Myometrial cell (primary cell): Measurements from ENCODE around the gene OR7G1. TPM values are rescaled to one million over a fixed set of nuclear protein-coding genes. Genes with fewer than 3 reads are reported as not detected.

ENCODE experiments used
- total RNA-seq: library from RNA; depleted of rRNA; stranded (reverse); fragments of >200 nt; gene quantifications from 2 replicates; pipeline ENCODE4 v1.2.3, GENCODE V29; 2015

Gene OR7G1, protein sequence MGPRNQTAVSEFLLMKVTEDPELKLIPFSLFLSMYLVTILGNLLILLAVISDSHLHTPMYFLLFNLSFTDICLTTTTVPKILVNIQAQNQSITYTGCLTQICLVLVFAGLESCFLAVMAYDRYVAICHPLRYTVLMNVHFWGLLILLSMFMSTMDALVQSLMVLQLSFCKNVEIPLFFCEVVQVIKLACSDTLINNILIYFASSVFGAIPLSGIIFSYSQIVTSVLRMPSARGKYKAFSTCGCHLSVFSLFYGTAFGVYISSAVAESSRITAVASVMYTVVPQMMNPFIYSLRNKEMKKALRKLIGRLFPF
- total RNA-seq, result not detected in 2 replicates

DNA sequence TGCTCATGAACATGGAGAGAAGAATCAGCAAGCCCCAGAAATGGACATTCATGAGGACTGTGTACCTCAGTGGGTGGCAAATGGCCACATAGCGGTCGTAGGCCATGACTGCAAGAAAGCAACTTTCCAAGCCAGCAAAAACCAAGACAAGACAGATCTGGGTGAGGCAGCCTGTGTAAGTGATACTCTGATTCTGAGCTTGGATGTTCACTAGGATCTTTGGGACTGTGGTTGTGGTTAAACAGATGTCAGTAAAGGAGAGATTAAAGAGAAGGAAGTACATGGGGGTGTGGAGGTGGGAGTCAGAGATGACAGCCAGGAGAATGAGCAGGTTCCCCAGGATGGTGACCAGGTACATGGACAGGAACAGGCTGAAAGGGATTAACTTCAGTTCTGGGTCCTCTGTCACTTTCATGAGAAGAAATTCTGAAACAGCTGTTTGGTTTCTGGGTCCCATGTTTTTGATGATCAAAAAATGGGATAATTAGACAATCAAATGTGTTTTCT, at the start of gene OR7G1:
Gene OR7G1 (minus strand): TSS at position 457 of the 507 bp plus-strand sequence. CDS start 0 bp downstream, at position 457.

DNA sequence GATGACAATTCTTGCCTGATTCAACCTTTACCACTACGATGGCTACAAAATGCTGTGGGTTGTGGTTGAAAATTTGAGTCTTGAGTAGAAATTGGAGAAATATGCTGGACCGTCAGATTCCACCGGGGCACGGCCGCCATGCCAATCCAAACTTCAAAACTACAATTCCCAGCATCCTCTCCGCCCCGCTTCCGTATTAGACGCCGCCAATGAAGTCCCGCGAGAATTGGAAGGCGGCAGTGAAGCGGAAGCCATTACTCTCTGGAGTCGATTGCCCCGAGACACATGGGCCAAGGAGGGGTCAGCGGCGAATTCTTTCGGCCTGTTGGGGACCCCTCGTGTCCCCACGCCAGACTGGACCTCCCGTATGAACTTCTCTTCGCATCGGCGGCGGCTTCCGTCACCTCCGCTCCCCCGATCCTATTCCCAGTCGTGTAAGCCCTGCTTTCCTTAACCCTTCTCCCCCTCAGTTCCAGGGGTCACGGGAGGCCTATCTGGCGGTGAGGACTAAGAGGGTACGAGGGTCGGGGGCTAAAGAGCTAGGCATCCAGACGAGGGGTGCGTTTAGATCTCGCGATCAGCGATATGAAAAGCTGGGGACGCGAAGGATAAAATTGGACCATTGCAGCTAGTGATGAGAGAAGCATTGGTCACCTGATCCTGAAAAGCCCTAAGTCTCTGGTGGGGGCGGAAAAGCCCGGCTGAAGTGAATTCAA, 24.8 kb upstream of the OR7G1 start, which contains the start of gene ZNF317:
Gene ZNF317 (plus strand): TSS at position 239 of the 716 bp plus-strand sequence. CDS start 15,620 bp downstream, outside the sequence.

DNA sequence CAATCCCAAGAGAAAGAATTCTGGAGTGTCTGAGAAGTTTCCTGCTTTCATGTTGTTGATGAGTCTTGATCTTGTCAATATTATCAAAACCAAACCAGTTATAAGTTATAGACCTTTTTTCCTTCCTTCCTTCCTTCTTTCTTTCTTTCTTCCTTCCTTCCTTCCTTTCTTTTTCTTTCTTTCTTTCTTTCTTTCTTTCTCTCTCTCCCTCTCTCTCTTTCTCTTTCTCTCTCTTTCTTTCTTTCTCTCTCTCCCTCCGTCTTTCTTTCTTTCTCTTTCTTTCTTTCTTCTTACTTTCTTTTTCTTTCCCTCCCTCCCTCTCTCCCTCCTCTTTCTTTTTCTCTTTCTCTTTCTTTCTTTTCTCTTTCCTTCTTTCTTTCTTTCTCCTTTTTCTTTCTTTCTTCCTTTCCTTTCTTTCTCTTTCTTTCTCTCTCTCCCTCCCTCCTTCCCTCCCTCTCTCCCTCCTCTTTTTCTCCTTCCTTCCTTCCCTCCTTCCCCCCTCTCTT, 11.4 kb upstream of the OR7G1 start, which contains the start of gene OR7G3:
Gene OR7G3 (minus strand): TSS at position 51 of the 506 bp plus-strand sequence. CDS start 0 bp downstream, at position 51.

DNA sequence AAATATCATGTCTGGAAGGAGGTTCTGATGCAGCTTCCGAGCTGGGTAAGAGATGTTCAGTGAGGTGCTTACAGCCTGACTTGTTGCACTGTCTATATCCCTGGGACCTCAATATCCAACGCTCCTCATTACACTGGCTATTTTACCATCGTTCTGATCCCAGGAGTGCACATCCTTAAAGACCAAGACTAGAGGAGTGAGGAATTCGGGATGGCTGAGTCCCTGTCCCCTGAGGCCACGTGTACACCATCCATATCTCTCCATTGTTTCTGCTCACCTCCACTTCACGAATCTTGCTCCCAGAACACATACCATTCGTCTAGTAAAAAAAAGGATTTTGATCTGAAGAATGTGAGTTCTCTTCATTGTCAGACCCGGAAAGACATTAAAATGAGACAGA, 8.2 kb downstream of the OR7G1 start, which contains the start of gene OR7G2:
Gene OR7G2 (minus strand): TSS at position 101 of the 400 bp plus-strand sequence. CDS start 4,232 bp downstream, outside the sequence.

DNA sequence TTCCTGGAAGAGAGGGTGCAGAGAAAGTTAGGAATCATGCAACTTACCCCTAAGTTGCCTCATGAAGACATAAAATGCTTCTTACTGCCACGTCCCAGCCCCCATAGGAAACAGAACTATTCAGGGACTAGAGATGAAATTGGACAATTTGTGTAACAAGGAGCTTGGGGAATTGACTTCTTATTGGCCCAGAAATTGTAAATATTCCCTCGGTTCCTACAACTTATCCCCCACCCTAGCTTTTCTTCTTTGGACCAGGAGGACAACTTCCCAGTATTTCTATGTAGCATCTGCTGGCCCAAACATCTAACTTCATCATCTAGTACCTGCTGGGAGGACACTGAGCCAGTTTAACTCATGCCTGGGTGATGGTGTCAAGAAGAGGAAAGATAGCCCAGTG, 28.8 kb downstream of the OR7G1 start, which contains the start of gene OR1M1:
Gene OR1M1 (plus strand): TSS at position 301 of the 400 bp plus-strand sequence. CDS start 6,184 bp downstream, outside the sequence.

Other genes with a start within 250 kb of the OR7G1 start
- gene MUC16, start 105.4 kb downstream of the OR7G1 start, total RNA-seq, result not detected in 2 replicates
- not detected in 2 replicates for gene OR1M1, start 28.7 kb downstream of the OR7G1 start, total RNA-seq
- not detected in 2 replicates for gene OR7G2, start 8.3 kb downstream of the OR7G1 start, total RNA-seq
- not detected in 2 replicates for gene OR7G3, start 11.2 kb upstream of the OR7G1 start, total RNA-seq
- 9.5 and 10.6 TPM in 2 replicates for gene ZNF317, start 24.6 kb upstream of the OR7G1 start, total RNA-seq
- not detected in 2 replicates for gene OR7D2, start 63.2 kb upstream of the OR7G1 start, total RNA-seq
- gene OR7D4, start 103.8 kb upstream of the OR7G1 start, total RNA-seq, result not detected in 2 replicates
- not detected in 2 replicates for gene OR7E24, start 135.2 kb upstream of the OR7G1 start, total RNA-seq
- gene ZNF699, start 194.1 kb upstream of the OR7G1 start, total RNA-seq, result 10.8 and 32.9 TPM in 2 replicates
- 3.2 and 6.6 TPM in 2 replicates for gene ZNF559, start 208.4 kb upstream of the OR7G1 start, total RNA-seq
- gene ZNF177, start 247.2 kb upstream of the OR7G1 start, total RNA-seq, result 0.29 and 0.71 TPM in 2 replicates